Right lobe of liver (tissue), 4 donors: ENCODE results near the gene A2M.
A peak's percentile ranks its signal among the peaks of the same experiment; 100 is the strongest.

ENCODE experiments used
- POLR2A ChIP-seq: fragments of 450-650 bp; IDR thresholded peaks from one replicate; pipeline ENCODE4 v1.6.1; 2017; ENCODE audit warnings: antibody characterized with exemption, mild to moderate bottlenecking
- TF ChIP-seq, protein P1 (sequence below), 4 donors: fragments of 200-600 bp in 3 of 4; fragments of 450-650 bp in 1 of 4; IDR thresholded peaks; one replicate each; pipeline versions ENCODE4 v1.5.1 to v1.8.0; 2016 to 2022; ENCODE audit warnings: antibody characterized with exemption in 4 of 4, mild to moderate bottlenecking in 2 of 4
- donor health status: DM: no; HTN: no; CAD: no.
- donor health status: DM: no; HTN: no; CAD: no.
- donor health status: DM: no; HTN: yes; CAD: no.

- TF ChIP-seq, protein P1, sequence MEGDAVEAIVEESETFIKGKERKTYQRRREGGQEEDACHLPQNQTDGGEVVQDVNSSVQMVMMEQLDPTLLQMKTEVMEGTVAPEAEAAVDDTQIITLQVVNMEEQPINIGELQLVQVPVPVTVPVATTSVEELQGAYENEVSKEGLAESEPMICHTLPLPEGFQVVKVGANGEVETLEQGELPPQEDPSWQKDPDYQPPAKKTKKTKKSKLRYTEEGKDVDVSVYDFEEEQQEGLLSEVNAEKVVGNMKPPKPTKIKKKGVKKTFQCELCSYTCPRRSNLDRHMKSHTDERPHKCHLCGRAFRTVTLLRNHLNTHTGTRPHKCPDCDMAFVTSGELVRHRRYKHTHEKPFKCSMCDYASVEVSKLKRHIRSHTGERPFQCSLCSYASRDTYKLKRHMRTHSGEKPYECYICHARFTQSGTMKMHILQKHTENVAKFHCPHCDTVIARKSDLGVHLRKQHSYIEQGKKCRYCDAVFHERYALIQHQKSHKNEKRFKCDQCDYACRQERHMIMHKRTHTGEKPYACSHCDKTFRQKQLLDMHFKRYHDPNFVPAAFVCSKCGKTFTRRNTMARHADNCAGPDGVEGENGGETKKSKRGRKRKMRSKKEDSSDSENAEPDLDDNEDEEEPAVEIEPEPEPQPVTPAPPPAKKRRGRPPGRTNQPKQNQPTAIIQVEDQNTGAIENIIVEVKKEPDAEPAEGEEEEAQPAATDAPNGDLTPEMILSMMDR (IDR thresholded peaks at IDR 0.05) = no peak
- peak; percentile 12 for TF ChIP-seq POLR2A
These were observed 2.4 kb upstream of the A2M start for GRCh38 chr12:9118158-9118557.
